Measurements from ENCODE around the gene PTPN23.
"Not testable (repeated sequence)": the region's sequence is repeated elsewhere in the genome, so short reads cannot be mapped to it uniquely, and the experiment has no call there.

Gene PTPN23

GRCh38 chr3:47455806-47456452 lies 75.1 kb downstream of the PTPN23 start:
- no peak for DNase-seq

- no peak for DNase-seq
These were observed 76.2 kb downstream of the PTPN23 start for GRCh38 chr3:47456984-47457383.

GRCh38 chr3:47459534-47460085 lies 78.8 kb downstream of the PTPN23 start:
- DNase-seq, result not testable (repeated sequence)
